ENCODE measurements around the gene CCNL2.

DNA sequence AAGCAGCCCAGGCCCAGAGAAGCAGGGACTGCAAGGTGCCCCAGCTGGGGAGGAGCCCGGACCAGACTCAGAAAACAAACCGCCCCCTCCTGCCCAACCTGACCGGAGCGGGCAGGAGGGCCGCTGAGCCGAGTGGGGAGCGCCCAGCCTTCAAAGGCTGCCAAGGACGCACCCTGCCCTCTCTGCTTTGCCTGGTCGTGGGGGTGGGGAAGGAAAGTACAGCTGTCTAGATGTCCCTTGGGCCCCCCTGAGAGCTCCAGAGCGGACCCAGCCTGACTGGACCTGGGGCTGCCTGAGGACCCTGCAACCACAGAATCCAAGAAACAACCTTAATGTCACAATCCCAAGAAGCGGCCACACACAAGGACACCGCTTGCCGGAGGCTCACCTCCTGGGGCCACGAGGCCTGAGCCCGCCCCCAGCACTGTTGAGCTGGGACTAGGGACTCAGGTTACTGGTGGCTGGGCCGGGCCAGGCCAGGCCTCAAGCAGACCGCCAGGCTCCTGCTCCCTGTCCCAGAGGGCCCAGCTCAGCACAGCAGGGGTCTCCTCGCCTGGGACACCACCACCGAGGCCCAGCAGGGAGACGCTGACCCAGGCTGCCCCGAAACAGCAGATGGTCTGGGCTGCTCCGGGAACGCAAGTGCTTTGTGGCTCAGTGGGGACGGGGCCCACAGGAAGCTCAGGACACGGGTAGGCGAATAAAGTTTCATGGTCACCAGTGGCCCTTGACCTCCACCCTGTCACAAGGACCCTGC, 51.3 kb downstream of the CCNL2 start:
- TF ChIP-seq, protein P1, sequence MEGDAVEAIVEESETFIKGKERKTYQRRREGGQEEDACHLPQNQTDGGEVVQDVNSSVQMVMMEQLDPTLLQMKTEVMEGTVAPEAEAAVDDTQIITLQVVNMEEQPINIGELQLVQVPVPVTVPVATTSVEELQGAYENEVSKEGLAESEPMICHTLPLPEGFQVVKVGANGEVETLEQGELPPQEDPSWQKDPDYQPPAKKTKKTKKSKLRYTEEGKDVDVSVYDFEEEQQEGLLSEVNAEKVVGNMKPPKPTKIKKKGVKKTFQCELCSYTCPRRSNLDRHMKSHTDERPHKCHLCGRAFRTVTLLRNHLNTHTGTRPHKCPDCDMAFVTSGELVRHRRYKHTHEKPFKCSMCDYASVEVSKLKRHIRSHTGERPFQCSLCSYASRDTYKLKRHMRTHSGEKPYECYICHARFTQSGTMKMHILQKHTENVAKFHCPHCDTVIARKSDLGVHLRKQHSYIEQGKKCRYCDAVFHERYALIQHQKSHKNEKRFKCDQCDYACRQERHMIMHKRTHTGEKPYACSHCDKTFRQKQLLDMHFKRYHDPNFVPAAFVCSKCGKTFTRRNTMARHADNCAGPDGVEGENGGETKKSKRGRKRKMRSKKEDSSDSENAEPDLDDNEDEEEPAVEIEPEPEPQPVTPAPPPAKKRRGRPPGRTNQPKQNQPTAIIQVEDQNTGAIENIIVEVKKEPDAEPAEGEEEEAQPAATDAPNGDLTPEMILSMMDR (IDR thresholded peaks at IDR 0.05), result no peak
- TF ChIP-seq POLR2A (IDR thresholded peaks at IDR 0.05), result no peak

Data from gastroesophageal sphincter (tissue), 3 donors.